Activated naive CD8-positive, alpha-beta T cell (primary cell): ENCODE results near the gene ZNF664.

Experiments used
- H3K27ac Mint-ChIP-seq: one replicate; pipeline ENCODE4 v1.8.0; 2021; ENCODE audit warnings: mixed read lengths
- H3K27me3 Mint-ChIP-seq: one replicate; pipeline ENCODE4 v1.8.0; 2021; ENCODE audit warnings: mixed read lengths
- H3K36me3 Mint-ChIP-seq: one replicate; pipeline ENCODE4 v1.8.0; 2021; ENCODE audit warnings: mixed read lengths
- H3K4me1 Mint-ChIP-seq: one replicate; pipeline ENCODE4 v1.8.0; 2021; ENCODE audit warnings: low read depth, mixed read lengths
- H3K4me3 Mint-ChIP-seq: one replicate; pipeline ENCODE4 v1.8.0; 2021; ENCODE audit warnings: mild to moderate bottlenecking, mixed read lengths
- H3K9me3 Mint-ChIP-seq: one replicate; pipeline ENCODE4 v1.8.0; 2021; ENCODE audit warnings: low read depth, mixed read lengths

Gene ZNF664

DNA sequence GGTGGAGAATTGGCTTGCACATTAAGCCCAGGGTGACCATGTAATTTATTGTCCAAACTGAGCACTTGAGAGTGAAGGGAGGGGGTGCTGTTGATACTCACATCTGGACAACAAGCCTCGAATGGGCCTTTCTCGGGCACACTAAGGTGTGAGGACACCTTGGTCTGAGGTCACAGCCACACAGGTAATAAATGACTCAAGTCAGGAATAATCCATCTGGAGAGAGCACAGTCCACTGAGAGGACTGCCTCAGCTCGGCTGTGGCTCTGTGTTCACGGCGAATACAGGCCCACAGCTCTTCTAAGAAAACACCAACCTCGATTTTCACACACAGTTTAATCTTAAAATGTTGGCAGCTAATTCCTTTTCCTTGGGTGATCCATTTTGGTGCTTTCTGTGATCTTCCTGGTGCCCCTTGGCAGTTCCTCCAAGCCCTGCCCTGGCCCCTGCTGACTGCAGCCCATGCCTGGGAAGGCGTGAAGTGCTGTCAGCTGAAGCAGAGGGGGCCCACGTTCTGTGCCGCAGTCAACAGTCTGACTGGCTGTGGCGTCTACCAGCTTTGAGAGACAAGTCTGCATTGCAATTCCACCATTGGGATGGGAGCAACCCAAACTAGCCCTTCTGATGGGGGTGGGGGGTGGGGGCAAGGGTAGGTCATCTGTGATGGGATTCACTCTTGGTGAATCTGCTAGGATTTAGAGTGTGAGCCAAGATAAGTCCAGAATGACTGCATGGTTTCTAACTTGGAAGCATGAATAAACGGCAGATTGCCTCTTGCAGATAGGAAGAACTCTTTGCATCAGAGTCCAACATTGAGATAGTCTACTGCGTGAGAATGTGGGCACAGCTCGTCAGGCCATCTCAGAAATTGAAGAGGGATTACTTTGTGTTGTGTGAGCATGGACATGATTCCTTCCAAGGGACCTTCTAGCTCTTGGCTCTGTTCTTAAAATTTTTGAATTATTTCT, 42.8 kb downstream of the ZNF664 start:
- no peaks in the 10 kb centered on the region for H3K4me1 Mint-ChIP-seq
- no peaks in the 10 kb centered on the region for H3K27me3 Mint-ChIP-seq
- H3K36me3 Mint-ChIP-seq = peaks cover 19% of the 10 kb centered on the region
- H3K4me3 Mint-ChIP-seq = no peak overlapping the region
- H3K9me3 Mint-ChIP-seq = no peaks in the 10 kb centered on the region
- H3K27ac Mint-ChIP-seq = no peak overlapping the region

DNA sequence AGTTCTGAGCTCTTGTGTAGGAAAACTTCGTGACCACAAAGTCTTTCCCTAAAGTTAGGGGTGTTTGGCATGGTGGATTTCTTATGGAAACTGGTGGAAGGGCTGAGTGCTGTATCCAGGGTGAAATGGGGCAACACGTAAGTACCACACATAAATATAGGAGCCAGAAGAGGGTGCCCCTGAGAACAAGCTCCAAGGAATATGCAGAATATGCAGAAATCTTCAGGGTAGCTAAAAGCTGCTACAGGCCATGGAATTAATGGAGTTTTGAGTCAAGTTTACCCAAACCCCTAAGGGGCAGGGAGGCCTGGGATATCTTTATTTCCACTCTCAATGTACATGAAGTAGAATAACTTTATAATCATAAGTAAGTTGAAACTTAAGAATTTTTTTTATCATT, 44.0 kb downstream of the ZNF664 start:
- no peaks in the 10 kb centered on the region for H3K4me1 Mint-ChIP-seq
- no peak overlapping the region for H3K4me3 Mint-ChIP-seq
- H3K27me3 Mint-ChIP-seq = no peaks in the 10 kb centered on the region
- peaks cover 15% of the 10 kb centered on the region for H3K36me3 Mint-ChIP-seq
- H3K27ac Mint-ChIP-seq = no peak overlapping the region
- no peaks in the 10 kb centered on the region for H3K9me3 Mint-ChIP-seq

DNA sequence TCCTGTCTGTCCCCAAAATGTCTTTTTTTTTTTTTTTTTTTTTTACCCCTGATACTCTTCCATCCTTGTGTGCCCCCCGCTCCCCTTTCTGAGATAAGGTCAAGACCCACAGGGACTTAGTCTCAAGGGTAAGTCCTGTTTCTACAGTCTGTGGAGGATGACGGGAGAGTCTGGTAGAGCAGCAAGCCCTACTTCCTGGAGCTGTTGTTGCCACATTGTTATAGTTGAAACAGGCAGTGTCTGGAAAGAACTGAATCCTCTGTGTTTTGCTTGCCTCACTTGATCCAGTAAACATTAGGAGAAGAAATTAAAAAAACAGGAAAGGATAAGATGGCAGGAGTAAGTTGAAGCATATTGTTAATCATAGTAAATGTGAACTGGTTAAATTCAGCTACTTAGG, 45.5 kb downstream of the ZNF664 start:
- Mint-ChIP-seq H3K4me3 (no peak overlapping the region), H3K27ac (no peak overlapping the region), H3K4me1 (no peaks in the 10 kb centered on the region), H3K36me3 (peaks cover 3% of the 10 kb centered on the region), H3K27me3 (no peaks in the 10 kb centered on the region), H3K9me3 (no peaks in the 10 kb centered on the region)

DNA sequence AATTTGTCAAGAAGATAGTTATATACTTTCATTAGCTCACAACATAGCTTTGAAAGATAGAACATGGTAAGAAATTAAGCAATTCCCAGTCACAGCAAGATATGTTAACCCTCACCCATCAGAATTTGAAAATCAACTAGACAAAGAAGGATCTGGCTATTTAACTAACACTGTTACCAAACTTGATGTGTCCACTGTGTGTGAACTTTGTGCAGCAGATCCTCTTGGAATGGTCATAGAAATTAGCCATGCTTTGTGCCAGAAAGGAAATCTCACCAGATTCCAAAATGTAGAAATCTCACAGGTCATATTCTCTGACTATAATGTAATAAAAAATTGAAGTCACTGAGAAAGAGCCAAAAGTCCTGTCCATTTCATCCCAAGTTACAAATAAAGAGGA, 46.1 kb downstream of the ZNF664 start:
- H3K4me1 Mint-ChIP-seq = no peaks in the 10 kb centered on the region
- H3K9me3 Mint-ChIP-seq = no peaks in the 10 kb centered on the region
- H3K36me3 Mint-ChIP-seq = peaks cover 3% of the 10 kb centered on the region
- no peaks in the 10 kb centered on the region for H3K27me3 Mint-ChIP-seq
- no peak overlapping the region for H3K4me3 Mint-ChIP-seq
- H3K27ac Mint-ChIP-seq = no peak overlapping the region

DNA sequence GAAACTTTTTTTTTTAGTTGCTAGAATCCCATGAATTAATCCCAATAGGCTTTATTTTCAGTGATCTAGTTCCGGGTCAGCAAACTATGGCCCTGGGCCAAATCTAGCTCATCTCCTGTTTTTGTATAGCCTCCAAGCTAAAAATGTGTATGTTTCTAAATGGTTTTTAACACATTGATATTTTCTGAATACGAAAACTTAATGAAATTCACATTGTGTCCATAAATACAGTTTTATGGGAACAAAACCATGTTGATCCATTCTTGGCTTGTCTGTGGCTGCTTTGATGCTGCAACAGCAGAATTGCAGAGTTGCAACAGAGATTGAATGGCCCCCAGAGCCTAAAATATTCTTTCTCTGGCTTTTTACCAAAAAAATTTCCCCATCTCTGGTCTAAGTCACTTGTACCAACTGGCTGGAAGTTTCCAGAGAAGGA, 47.5 kb downstream of the ZNF664 start:
- no peak overlapping the region for H3K27ac Mint-ChIP-seq
- no peaks in the 10 kb centered on the region for H3K9me3 Mint-ChIP-seq
- H3K4me3 Mint-ChIP-seq = no peak overlapping the region
- no peaks in the 10 kb centered on the region for H3K27me3 Mint-ChIP-seq
- no peaks in the 10 kb centered on the region for H3K36me3 Mint-ChIP-seq
- H3K4me1 Mint-ChIP-seq = no peaks in the 10 kb centered on the region

DNA sequence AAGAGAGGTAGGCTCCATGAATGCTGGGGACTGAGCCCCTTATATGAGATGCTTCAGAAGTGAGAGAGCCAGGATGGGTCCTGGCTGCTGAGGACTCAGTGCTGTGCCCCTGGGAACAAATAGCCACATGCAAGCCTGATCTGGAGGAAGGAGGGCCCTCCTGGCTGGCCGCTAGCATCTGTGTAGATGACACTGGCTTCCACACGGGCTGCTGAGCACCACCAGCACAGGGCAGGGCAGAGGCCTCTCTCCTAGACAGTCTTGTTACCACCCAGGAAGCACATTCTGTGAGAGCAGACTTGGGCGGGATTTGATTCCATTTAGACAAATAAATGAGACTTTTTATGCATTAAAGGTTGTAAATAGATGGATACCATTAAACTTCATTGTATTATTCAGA, 48.0 kb downstream of the ZNF664 start:
- H3K27ac Mint-ChIP-seq = no peak overlapping the region
- H3K4me1 Mint-ChIP-seq = no peaks in the 10 kb centered on the region
- no peaks in the 10 kb centered on the region for H3K36me3 Mint-ChIP-seq
- no peaks in the 10 kb centered on the region for H3K27me3 Mint-ChIP-seq
- no peaks in the 10 kb centered on the region for H3K9me3 Mint-ChIP-seq
- H3K4me3 Mint-ChIP-seq = no peak overlapping the region

DNA sequence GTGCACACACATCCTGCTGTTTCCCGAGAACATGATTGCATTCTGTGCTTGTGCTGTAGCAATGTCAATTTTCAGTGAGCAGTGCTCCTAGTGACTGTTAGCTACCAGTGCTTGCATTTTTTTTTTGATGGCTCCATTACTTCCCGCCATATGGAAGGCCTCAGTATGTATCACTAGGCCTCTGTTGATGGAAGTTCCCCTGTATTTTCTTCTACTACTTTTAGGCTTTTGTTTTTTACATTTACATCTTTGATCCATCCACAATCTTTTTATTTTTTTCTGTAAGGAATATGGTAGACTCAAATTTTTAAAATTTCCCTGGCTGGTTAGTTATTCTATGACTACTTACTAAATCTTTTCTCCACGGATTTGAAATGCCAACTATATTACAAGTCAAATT, 49.1 kb downstream of the ZNF664 start:
- Mint-ChIP-seq H3K36me3 (no peaks in the 10 kb centered on the region), H3K4me1 (no peaks in the 10 kb centered on the region), H3K27me3 (no peaks in the 10 kb centered on the region), H3K4me3 (no peak overlapping the region), H3K27ac (no peak overlapping the region), H3K9me3 (no peaks in the 10 kb centered on the region)

DNA sequence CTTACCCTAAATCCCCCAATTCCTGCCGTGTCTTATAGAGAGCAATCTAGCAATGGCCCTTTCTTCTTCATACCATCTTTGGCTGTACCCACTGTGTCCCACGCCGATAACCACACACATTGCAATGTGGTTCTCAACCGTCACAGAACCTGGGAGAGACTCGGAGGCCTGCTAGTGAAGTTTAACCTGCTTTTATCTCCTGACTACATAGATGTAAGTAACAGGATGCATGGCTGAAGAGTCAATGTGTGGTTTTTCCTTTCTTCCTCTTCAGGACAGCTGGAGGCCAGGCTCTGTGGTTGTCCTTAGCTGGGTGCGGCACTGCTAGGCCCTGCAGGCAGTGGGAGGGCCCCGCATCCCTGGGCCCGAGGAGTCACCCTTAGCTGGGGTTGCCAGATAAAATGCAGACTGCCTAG, 51.3 kb downstream of the ZNF664 start:
- no peak overlapping the region for H3K27ac Mint-ChIP-seq
- H3K27me3 Mint-ChIP-seq = no peaks in the 10 kb centered on the region
- no peaks in the 10 kb centered on the region for H3K36me3 Mint-ChIP-seq
- no peak overlapping the region for H3K4me3 Mint-ChIP-seq
- no peaks in the 10 kb centered on the region for H3K9me3 Mint-ChIP-seq
- H3K4me1 Mint-ChIP-seq = peaks cover 2% of the 10 kb centered on the region

DNA sequence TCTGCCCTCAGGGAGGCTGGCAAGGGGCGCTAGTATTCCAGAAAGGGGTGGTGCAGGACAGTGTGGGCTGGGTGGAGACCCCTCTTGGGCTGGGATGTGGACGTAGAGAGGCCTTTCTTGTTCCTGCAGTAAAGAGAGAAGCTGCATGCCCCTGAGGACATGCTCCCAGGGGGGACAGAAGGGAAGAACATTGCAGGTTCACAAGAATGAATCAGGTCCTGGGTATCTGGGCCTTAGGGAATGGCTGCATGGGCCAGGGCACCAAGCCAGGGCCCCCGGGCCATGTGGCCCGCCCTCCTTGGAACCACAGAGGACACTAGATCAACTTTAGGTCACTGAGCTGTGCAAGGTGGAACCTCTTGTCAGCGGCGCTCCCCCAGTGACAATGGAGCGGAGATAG, 51.8 kb downstream of the ZNF664 start:
- Mint-ChIP-seq H3K27me3 (no peaks in the 10 kb centered on the region), H3K9me3 (no peaks in the 10 kb centered on the region), H3K36me3 (no peaks in the 10 kb centered on the region), H3K27ac (no peak overlapping the region), H3K4me3 (no peak overlapping the region), H3K4me1 (peaks cover 2% of the 10 kb centered on the region)

DNA sequence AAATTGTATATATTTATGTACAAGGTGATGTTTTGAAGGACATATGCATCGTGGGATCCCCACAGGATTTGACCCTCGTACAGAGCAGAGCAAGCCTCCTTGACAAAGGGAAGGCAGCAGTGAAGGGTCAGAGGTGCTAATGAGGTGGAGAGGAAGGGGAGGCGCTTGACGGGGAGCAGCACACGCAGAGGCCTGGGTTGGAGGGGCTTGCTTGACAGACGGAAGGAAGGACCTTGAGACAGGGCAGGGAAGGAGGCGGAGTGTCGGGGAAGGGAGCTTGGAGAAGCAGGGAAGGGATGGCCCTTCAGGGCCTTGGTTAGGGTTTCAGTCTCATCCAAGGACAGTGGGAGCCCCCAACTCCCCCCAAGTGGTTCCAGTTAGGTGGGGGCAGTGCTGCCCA, 52.6 kb downstream of the ZNF664 start:
- Mint-ChIP-seq H3K27me3 (no peaks in the 10 kb centered on the region), H3K36me3 (no peaks in the 10 kb centered on the region), H3K27ac (no peak overlapping the region), H3K9me3 (no peaks in the 10 kb centered on the region), H3K4me3 (no peak overlapping the region), H3K4me1 (peaks cover 2% of the 10 kb centered on the region)

DNA sequence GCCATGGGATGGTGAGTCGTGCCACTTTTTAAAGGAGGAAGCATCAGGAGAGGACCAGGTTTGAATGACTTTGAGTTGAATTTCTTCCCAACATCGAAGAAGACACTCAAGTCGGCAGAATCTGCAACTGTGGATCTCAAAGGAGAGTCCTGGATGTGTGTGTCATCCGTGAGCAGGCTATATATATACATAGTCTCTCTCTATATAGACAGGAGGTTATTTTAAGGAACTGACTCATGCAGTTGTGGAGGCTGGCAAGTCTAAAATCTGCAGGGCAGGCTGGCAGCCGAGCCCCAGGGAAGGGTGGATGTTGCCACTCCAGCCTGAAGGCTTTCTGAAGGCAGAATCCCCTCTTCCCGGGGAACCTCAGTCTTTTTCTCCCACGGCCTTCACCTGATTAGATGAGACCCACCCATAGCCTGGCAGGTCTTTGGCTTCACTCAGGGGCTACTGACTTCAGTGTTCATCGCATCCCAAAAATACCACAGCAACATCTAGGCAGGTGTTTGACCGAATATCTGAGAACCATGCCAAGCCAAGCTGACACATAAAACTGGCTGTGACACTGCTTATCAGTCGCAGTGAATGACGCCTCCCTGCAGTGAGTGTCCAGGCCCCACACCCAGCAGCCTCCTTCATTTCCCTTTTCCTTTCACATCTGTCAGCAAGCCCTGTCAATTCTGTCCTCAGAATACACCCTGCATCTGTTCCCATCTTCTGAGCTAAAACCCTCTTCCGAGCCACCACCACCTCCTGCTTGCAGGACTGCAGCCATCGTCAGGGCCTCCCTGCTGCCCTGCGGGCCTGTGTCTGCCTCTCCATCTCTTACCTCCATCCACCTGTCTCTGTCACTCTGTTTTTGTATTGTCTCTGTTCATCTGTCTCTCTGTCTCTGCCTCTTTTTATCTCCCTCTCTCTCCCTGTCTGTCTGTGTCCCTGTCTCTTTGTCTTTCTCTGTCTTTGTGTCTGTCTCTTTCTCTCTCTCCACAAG, 54.0 kb downstream of the ZNF664 start:
- H3K27me3 Mint-ChIP-seq = no peaks in the 10 kb centered on the region

DNA sequence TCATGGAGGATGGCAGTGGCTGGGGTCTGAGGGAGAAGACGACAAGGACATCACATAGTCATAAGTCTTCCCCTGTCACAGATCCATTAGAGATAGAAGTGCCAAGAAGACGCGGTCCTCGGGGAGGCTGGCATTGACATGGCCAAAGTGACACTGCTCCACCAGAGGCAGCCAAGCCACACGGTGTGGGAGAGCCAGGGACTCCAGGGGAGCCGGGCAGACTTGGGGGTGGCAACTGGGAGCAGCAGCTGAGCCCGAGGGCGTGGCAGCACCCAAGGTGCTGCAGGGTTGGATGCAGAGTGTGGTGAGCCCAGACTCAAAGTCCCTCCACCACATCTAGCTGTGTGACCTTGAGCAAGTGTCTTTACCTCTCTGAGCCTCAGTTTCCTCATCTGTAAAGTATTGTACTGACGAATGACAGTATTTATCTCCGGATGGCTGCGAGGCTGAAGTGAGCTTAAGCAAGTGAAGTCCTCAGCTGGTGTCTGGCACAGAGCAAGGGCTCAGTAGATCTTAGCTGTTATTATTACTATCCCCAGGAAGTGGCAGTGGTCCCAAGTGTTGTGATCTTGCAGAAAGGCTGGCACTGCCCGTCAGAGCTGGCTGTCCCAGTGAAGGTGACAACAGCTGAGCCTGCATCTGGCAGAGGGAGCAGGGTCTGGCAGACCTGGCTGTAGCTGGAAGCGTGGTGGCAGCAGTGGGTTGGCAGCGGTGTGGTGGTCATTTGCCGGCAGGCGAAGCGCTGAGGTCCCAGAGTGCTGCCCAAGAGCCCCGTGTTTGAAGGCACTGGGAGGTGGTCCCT, 54.9 kb downstream of the ZNF664 start:
- H3K4me1 Mint-ChIP-seq = peaks cover 2% of the 10 kb centered on the region
- H3K27ac Mint-ChIP-seq = no peak overlapping the region
- H3K36me3 Mint-ChIP-seq = no peaks in the 10 kb centered on the region
- H3K4me3 Mint-ChIP-seq = no peak overlapping the region
- no peaks in the 10 kb centered on the region for H3K9me3 Mint-ChIP-seq
- H3K27me3 Mint-ChIP-seq = no peaks in the 10 kb centered on the region

More for the DNA sequence above, 54.0 kb downstream of the ZNF664 start:
- H3K9me3 Mint-ChIP-seq = no peaks in the 10 kb centered on the region
- peaks cover 2% of the 10 kb centered on the region for H3K4me1 Mint-ChIP-seq
- no peak overlapping the region for H3K27ac Mint-ChIP-seq
- no peak overlapping the region for H3K4me3 Mint-ChIP-seq
- no peaks in the 10 kb centered on the region for H3K36me3 Mint-ChIP-seq

DNA sequence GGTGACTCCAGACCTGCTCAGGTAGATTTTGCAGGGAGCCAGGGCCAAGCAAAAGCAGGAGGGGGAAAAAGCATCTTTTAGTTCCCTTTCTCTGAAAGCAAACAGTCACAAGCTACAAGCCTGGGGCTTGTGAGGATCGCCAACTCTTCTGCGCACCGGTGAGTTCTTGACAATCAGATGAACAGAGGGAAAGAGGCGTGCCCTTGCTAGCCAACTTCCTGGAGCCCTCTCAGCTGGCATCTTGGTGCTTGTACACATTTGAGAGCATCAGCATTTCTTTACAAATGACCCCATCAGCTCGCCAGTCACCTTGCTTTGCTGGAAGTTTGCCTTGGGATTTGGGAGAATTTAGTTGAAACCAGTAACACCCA, 55.5 kb downstream of the ZNF664 start:
- H3K9me3 Mint-ChIP-seq = no peaks in the 10 kb centered on the region
- no peaks in the 10 kb centered on the region for H3K36me3 Mint-ChIP-seq
- no peak overlapping the region for H3K27ac Mint-ChIP-seq
- H3K4me1 Mint-ChIP-seq = peaks cover 2% of the 10 kb centered on the region
- no peak overlapping the region for H3K4me3 Mint-ChIP-seq
- H3K27me3 Mint-ChIP-seq = no peaks in the 10 kb centered on the region

DNA sequence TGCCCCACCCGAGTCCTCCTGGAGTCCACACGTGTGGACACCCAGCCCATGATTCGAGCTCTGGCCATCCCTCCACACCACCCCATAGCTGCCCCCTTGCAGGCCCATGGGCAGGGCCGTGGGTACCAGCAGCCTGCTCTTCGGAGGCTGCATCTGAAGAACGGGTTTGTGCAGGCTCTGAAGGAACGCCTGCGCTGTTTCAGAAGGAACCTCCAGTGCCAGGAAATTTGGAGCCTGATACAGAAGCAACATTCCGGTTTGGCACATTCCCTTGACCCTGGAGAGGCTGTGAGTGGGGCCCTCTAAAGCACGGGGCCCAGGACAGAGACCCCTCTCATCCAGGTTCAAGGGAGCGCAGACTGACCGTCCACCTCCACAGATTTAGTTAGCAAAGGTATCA, 57.0 kb downstream of the ZNF664 start:
- H3K27ac Mint-ChIP-seq = no peak overlapping the region
- H3K9me3 Mint-ChIP-seq = no peaks in the 10 kb centered on the region
- no peaks in the 10 kb centered on the region for H3K27me3 Mint-ChIP-seq
- H3K36me3 Mint-ChIP-seq = no peaks in the 10 kb centered on the region
- no peak overlapping the region for H3K4me3 Mint-ChIP-seq
- H3K4me1 Mint-ChIP-seq = peaks cover 2% of the 10 kb centered on the region
